GM10266 (cell line): ENCODE results near the gene RFNG.

Experiments used
- DNase-seq: peaks from one replicate; pipeline ENCODE4 v3.0.0; 2012; ENCODE audit errors: extremely low spot score
- TF ChIP-seq, protein P1 (sequence below): IDR thresholded peaks from 2 replicates; pipeline ENCODE4 v1.5.1; 2012; ENCODE audit warnings: mild to moderate bottlenecking, low read depth; ENCODE audit not compliant: control insufficient read depth, insufficient read depth; ENCODE audit errors: missing control alignments

RFNG gene

DNA sequence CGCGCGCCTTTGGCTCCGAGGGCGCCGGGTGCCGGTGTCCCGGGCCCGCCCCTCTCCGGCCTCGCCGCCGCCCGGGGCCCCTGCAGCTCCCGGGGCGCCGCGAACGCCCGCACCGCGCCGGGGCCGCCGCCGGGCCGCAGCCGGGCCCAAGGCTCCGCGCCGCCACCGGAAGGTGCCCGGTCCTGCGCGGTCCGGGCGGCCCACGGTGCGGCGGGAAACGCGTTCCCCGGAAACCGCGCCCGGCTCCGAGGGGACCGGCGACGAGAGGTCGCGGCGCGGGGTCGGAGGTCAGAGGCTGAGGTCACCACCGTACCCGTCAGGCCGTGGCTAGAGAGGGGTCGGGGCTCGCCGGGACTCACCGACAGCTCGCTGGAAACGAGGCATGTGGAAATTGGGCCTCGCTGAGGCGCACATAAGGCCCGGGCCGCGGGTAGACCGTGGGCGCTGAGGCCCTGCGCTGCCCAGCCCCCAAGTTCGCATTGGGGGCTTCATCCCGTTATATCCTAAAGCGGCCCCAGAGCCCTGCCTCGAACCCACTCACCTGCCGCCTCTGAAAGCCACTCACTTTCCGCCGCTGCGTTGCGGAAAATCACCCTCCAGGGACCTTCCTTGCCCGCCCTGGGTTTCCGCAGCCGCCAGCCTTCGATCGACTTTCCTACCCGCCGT, 14.2 kb upstream of the RFNG start, which contains the start of gene DUS1L:
Gene DUS1L, minus strand, starts transcription at position 167 of the 666 bp plus-strand sequence. CDS start 745 bp downstream, outside the sequence.
- TF ChIP-seq, protein P1, sequence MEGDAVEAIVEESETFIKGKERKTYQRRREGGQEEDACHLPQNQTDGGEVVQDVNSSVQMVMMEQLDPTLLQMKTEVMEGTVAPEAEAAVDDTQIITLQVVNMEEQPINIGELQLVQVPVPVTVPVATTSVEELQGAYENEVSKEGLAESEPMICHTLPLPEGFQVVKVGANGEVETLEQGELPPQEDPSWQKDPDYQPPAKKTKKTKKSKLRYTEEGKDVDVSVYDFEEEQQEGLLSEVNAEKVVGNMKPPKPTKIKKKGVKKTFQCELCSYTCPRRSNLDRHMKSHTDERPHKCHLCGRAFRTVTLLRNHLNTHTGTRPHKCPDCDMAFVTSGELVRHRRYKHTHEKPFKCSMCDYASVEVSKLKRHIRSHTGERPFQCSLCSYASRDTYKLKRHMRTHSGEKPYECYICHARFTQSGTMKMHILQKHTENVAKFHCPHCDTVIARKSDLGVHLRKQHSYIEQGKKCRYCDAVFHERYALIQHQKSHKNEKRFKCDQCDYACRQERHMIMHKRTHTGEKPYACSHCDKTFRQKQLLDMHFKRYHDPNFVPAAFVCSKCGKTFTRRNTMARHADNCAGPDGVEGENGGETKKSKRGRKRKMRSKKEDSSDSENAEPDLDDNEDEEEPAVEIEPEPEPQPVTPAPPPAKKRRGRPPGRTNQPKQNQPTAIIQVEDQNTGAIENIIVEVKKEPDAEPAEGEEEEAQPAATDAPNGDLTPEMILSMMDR: no peak
- peak; percentile 96 for DNase-seq

GRCh38 chr17:82065193-82065637, 13.6 kb upstream of the RFNG start:
- no peak for DNase-seq

DNA sequence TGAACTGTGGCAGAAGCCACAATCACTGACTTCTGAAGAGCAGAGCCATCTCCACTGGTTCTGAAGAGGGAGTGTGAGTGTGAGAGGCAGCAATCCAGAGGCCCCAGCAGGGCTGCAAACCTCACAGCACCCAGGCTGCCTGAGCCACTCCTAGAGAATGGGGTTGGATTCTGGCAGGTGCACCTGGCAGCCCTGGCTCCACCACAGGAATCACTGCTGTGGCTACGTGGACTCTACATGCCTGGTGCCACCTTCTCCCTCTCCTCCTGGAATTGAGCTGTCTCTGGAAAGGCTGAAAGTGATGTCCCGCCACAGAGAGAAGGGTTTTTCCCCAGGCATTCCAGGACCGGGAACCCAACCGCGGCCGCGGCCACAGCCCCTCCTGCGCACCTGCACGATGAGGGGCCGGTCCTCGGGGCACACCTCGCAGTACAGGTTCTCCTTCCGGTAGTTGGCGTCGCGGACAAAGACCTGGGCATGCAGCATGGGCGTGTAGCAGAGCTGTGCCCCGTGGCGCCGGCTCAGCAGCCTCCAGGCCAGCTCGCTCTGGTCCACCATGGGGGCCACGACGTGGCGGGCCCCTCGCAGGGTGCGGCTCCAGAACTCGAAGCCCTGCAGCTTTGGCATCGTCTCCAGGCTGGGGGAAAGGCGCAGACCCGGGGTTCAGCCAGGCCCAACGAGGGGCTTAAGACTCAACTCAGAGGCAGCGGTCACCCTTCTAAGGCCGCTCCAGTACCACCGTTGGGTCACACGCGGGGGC, 13.0 kb upstream of the RFNG start:
- TF ChIP-seq, protein P1: no peak
- no peak for DNase-seq

More at GRCh38 chr17:82065193-82065637, 13.6 kb upstream of the RFNG start:
- TF ChIP-seq, protein P1: no peak

GRCh38 chr17:82063424-82064415, 12.1 kb upstream of the RFNG start:
- DNase-seq: no peak
- TF ChIP-seq, protein P1: no peak

- TF ChIP-seq, protein P1: no peak
- DNase-seq: no peak
Measured at GRCh38 chr17:82062984-82063368, 11.4 kb upstream of the RFNG start.

DNA sequence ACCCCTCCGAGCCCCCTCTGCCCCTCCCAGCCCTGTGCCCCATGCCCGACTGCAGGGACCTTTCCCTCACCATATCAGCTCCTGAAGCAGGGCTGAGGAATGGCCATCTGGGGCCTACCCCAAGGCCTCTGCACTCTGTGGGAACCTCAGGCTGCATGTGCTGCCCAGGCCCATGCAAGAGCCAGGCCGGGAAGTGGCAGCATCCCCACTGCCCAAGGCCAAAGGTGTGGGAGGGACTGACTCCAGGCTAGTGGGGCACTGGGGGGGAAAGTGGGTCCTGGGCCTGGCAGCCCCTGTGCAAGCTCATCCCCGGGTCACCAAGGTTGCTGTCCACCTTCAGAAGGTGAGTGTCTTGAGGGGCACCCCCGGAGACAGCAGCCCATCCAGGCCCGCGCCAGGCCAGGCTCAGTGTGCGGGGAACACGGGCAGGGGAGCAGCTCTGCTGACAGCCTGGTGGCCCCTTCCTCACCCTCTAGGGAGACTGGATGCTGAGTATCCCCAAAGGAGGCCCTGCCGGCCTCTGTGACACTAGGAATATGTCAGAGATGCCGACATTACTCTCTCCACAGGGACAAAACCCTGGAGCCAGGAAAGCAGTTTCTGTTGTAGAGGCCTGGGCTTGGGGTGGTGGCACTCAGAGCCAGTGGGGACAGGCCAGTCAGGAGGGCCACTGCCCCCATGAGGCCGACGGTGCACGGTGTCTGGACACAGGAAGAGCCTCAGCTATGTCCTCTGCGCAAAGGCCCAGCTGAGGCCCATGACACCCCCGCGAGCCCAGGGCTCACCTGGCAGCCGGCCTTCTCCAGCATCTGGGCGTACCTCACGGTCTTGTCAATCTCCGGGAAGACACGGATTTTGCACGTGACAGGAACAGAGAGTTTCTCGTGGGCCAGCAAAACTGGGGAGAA, 10.7 kb upstream of the RFNG start:
- DNase-seq: no peak
- TF ChIP-seq, protein P1: no peak
